H9 (cell line): Measurements from ENCODE around the gene DKKL1. TPM values are rescaled to one million over a fixed set of nuclear protein-coding genes. Genes with fewer than 3 reads are reported as not detected.

ENCODE experiments used
- DNase-seq: peaks from one replicate; pipeline ENCODE4 v3.0.0-alpha.2; 2017
- H2AFZ ChIP-seq: one replicate; pipeline ENCODE4 v1.6.1; 2013; ENCODE audit warnings: mild to moderate bottlenecking, low read length, control low read depth, moderate library complexity
- H2AK5ac ChIP-seq: 2 replicates; pipeline ENCODE4 v1.6.1; 2013; ENCODE audit warnings: low read length, control low read depth, mixed read lengths; ENCODE audit not compliant: insufficient read length
- H2BK120ac ChIP-seq: one replicate; pipeline ENCODE4 v1.6.1; 2013; ENCODE audit warnings: low read depth, mild to moderate bottlenecking, low read length, control low read depth, inconsistent platforms; ENCODE audit not compliant: poor library complexity, severe bottlenecking
- H2BK12ac ChIP-seq: 2 replicates; pipeline ENCODE4 v1.6.1; 2013; ENCODE audit warnings: low read length, control low read depth, mixed read lengths, low read depth; ENCODE audit not compliant: insufficient read length
- H2BK15ac ChIP-seq: 2 replicates; pipeline ENCODE4 v1.6.1; 2013; ENCODE audit warnings: low read depth, low read length, control low read depth
- H2BK20ac ChIP-seq: one replicate; pipeline ENCODE4 v1.6.1; 2013; ENCODE audit warnings: low read depth, mild to moderate bottlenecking, low read length, control low read depth, inconsistent platforms; ENCODE audit not compliant: poor library complexity, severe bottlenecking
- H2BK5ac ChIP-seq: 2 replicates; pipeline ENCODE4 v1.6.1; 2013; ENCODE audit warnings: low read length, control low read depth, mixed read lengths; ENCODE audit not compliant: insufficient read length
- H3K14ac ChIP-seq: 2 replicates; pipeline ENCODE4 v1.6.1; 2013; ENCODE audit warnings: low read length, control low read depth; ENCODE audit not compliant: insufficient read depth
- H3K18ac ChIP-seq: 2 replicates; pipeline ENCODE4 v1.6.1; 2013; ENCODE audit warnings: low read depth, mild to moderate bottlenecking, mixed read lengths, low read length, control low read depth; ENCODE audit not compliant: insufficient read length
- H3K23ac ChIP-seq: 2 replicates; pipeline ENCODE4 v1.6.1; 2013; ENCODE audit warnings: low read length, control low read depth, mixed read lengths, low read depth; ENCODE audit not compliant: insufficient read length
- H3K23me2 ChIP-seq: 2 replicates; pipeline ENCODE4 v1.6.1; 2013; ENCODE audit warnings: low read depth, mild to moderate bottlenecking, mixed read lengths, low read length, control low read depth; ENCODE audit not compliant: insufficient read length, poor library complexity, severe bottlenecking
- H3K27ac ChIP-seq: 2 replicates; pipeline ENCODE4 v1.5.1; 2013; ENCODE audit warnings: low read length, control low read depth, mixed read lengths, low read depth; ENCODE audit not compliant: insufficient read length
- H3K27me3 ChIP-seq: 2 replicates; pipeline ENCODE4 v1.6.1; 2013; ENCODE audit warnings: low read length, control low read depth, inconsistent platforms; ENCODE audit not compliant: insufficient read depth
- H3K4ac ChIP-seq: 2 replicates; pipeline ENCODE4 v1.6.1; 2013; ENCODE audit warnings: low read depth, mild to moderate bottlenecking, control low read depth, inconsistent platforms, low read length, moderate library complexity
- H3K4me1 ChIP-seq: 2 replicates; pipeline ENCODE4 v1.6.1; 2013; ENCODE audit warnings: low read length, control low read depth, inconsistent platforms; ENCODE audit not compliant: insufficient read depth
- H3K4me2 ChIP-seq: 2 replicates; pipeline ENCODE4 v1.6.1; 2013; ENCODE audit warnings: low read length, control low read depth, mixed read lengths; ENCODE audit not compliant: insufficient read length, insufficient read depth
- H3K56ac ChIP-seq: 2 replicates; pipeline ENCODE4 v1.6.1; 2013; ENCODE audit warnings: low read depth, mild to moderate bottlenecking, mixed read lengths, low read length, control low read depth; ENCODE audit not compliant: insufficient read length
- H3K79me1 ChIP-seq: 2 replicates; pipeline ENCODE4 v1.6.1; 2013; ENCODE audit warnings: low read depth, mild to moderate bottlenecking, moderate library complexity, low read length, control low read depth, inconsistent platforms; ENCODE audit not compliant: insufficient read depth, poor library complexity, severe bottlenecking
- H3K79me2 ChIP-seq: 2 replicates; pipeline ENCODE4 v1.6.1; 2013; ENCODE audit warnings: low read length, control low read depth, inconsistent platforms; ENCODE audit not compliant: insufficient read depth
- H3K9ac ChIP-seq: 2 replicates; pipeline ENCODE4 v1.6.1; 2013; ENCODE audit warnings: low read length, control low read depth, mixed read lengths; ENCODE audit not compliant: insufficient read length; ENCODE audit errors: extremely low read depth
- H3K9me3 ChIP-seq: one replicate; pipeline ENCODE4 v1.6.1; 2013; ENCODE audit warnings: low read depth, low read length, inconsistent platforms; ENCODE audit not compliant: control insufficient read depth
- H3T11ph ChIP-seq: one replicate; pipeline ENCODE4 v1.6.1; 2013; ENCODE audit warnings: mild to moderate bottlenecking, low read length, control low read depth, inconsistent platforms
- H4K20me1 ChIP-seq: one replicate; pipeline ENCODE4 v1.6.1; 2013; ENCODE audit not compliant: control insufficient read depth, insufficient read length, insufficient read depth
- H4K5ac ChIP-seq: 2 replicates; pipeline ENCODE4 v1.6.1; 2013; ENCODE audit warnings: low read depth, mild to moderate bottlenecking, mixed read lengths, low read length, control low read depth; ENCODE audit not compliant: insufficient read length
- H4K8ac ChIP-seq: replicated peaks from 2 replicates; pipeline ENCODE4 v1.6.1; 2013; ENCODE audit warnings: low read length, control low read depth, mixed read lengths, low read depth; ENCODE audit not compliant: insufficient read length
- H4K91ac ChIP-seq: 2 replicates; pipeline ENCODE4 v1.6.1; 2013; ENCODE audit warnings: low read depth, mild to moderate bottlenecking, moderate library complexity, mixed read lengths, low read length, control low read depth; ENCODE audit not compliant: insufficient read length
- H3K27ac Mint-ChIP-seq, 3 experiments: 2 replicates in 2 of 3; 3 replicates in 1 of 3; pipeline ENCODE4 v1.8.0; 2020 to 2021; ENCODE audit warnings: mixed read lengths in 3 of 3, mild to moderate bottlenecking in 1 of 3, moderate library complexity in 1 of 3
- H3K27me3 Mint-ChIP-seq: 2 replicates; pipeline ENCODE4 v1.8.0; 2021; ENCODE audit warnings: low read depth, mild to moderate bottlenecking, moderate library complexity, mixed read lengths
- H3K36me3 Mint-ChIP-seq, 3 experiments: 2 replicates in 2 of 3; 3 replicates in 1 of 3; pipeline ENCODE4 v1.8.0; 2020 to 2021; ENCODE audit warnings: low read depth in 3 of 3, mixed read lengths in 3 of 3; ENCODE audit not compliant: insufficient read depth in 1 of 3
- H3K4me1 Mint-ChIP-seq, 2 experiments: 2 replicates each; pipeline ENCODE4 v1.8.0; 2020; ENCODE audit warnings: mixed read lengths in 2 of 2
- H3K4me3 Mint-ChIP-seq, 2 experiments: 2 replicates in 1 of 2; 3 replicates in 1 of 2; pipeline ENCODE4 v1.8.0; 2020 to 2021; ENCODE audit warnings: mild to moderate bottlenecking in 2 of 2, mixed read lengths in 2 of 2, moderate library complexity in 1 of 2
- H3K9me3 Mint-ChIP-seq, 2 experiments: 2 replicates in 1 of 2; 3 replicates in 1 of 2; pipeline ENCODE4 v1.8.0; 2020; ENCODE audit warnings: mild to moderate bottlenecking in 2 of 2, mixed read lengths in 2 of 2, moderate library complexity in 1 of 2
- CTCF ChIP-seq: fragments of 200-600 bp; sonication (generic); conservative IDR thresholded peaks from 3 replicates; pipeline ENCODE4 v1.8.0; 2021; ENCODE audit warnings: antibody characterized with exemption, mild to moderate bottlenecking
- WGBS: extraction: QIAGEN DNeasy Blood & Tissue Kit; methylation state at CpG from one replicate; pipeline ENCODE4 v1.1.7; 2013; ENCODE audit warnings: missing lambda C conversion rate, low lambda C conversion rate, mixed read lengths; ENCODE audit not compliant: insufficient read length; ENCODE audit errors: extremely low coverage; 5-methylcytosine and 5-hydroxymethylcytosine counted together
- total RNA-seq: library from RNA; stranded (reverse); gene quantifications from 2 replicates; pipeline ENCODE4 v1.2.1, GENCODE V29; 2021

The DKKL1 gene
- total RNA-seq, 1 experiment from 2014 or later, result 3.5 TPM

GRCh38 chr19:49348305-49349189, 15.1 kb upstream of the DKKL1 start:
- Mint-ChIP-seq H3K36me3 (peaks cover 81 to 98% (median 94%) of the 10 kb centered on the region in 3 experiments), H3K4me1 (peaks cover 3 to 4% of the 10 kb centered on the region in 2 experiments; a peak in 2 of 4 replicates), H3K4me3 (no peak overlapping the region; a peak in 2 of 5 replicates), H3K9me3 (no peaks in the 10 kb centered on the region), H3K27me3 (no peaks in the 10 kb centered on the region), H3K27ac (peak overlapping the region in 2 of 3 experiments; percentile 86 to 94; a peak in 5 of 7 replicates)
- no peak for TF ChIP-seq CTCF
- no peak overlapping the region for H2AK5ac ChIP-seq
- no peak overlapping the region for H2BK120ac ChIP-seq
- H2AFZ ChIP-seq, result no peak overlapping the region
- no peak overlapping the region for H3T11ph ChIP-seq
- H3K56ac ChIP-seq, result no peak overlapping the region
- H3K23me2 ChIP-seq, result no peaks in the 10 kb centered on the region
- H3K27ac ChIP-seq, result no peak overlapping the region
- H2BK12ac ChIP-seq, result no peak overlapping the region
- DNase-seq, result no peak
- no peak overlapping the region for H3K23ac ChIP-seq
- H3K18ac ChIP-seq, result no peak overlapping the region
- no peak overlapping the region for H2BK20ac ChIP-seq
- no CpG with 5 or more reads among the region's 12 CpGs for WGBS
- H3K4ac ChIP-seq, result no peak overlapping the region
- no peaks in the 10 kb centered on the region for H3K79me1 ChIP-seq
- H3K14ac ChIP-seq, result no peak overlapping the region
- no peak overlapping the region for H2BK15ac ChIP-seq
- no peak overlapping the region for H4K91ac ChIP-seq
- no peaks in the 10 kb centered on the region for H3K9me3 ChIP-seq
- no peak overlapping the region for H4K8ac ChIP-seq
- H3K27me3 ChIP-seq, result no peaks in the 10 kb centered on the region
- H3K4me2 ChIP-seq, result no peak overlapping the region
- no peak overlapping the region for H2BK5ac ChIP-seq
- no peaks in the 10 kb centered on the region for H4K20me1 ChIP-seq
- no peak overlapping the region for H4K5ac ChIP-seq
- H3K9ac ChIP-seq, result no peak overlapping the region
- H3K4me1 ChIP-seq, result no peaks in the 10 kb centered on the region
- H3K79me2 ChIP-seq, result no peaks in the 10 kb centered on the region
